GM18507 (cell line): Measurements from ENCODE around the gene SGCA.

Experiments
- DNase-seq: peaks from one replicate; pipeline ENCODE4 v3.0.0; 2011; ENCODE audit warnings: low read depth; ENCODE audit not compliant: insufficient read length; ENCODE audit errors: extremely low spot score
- FAIRE-seq: peaks from 2 replicates; lab custom pipeline; 2011; peaks lifted over from hg19 to GRCh38; lab: Jason Lieb, UNC

The SGCA gene

GRCh38 chr17:50133028-50133768 is 32.6 kb upstream of the SGCA start:
- DNase-seq (no peak), FAIRE-seq (no peak)

- DNase-seq = no peak
- FAIRE-seq = no peak
Measured at GRCh38 chr17:50133769-50134099, 32.1 kb upstream of the SGCA start.

- DNase-seq (no peak), FAIRE-seq (no peak)
Measured at GRCh38 chr17:50134206-50135110, 31.3 kb upstream of the SGCA start.

- FAIRE-seq = no peak
- no peak for DNase-seq
Measured at GRCh38 chr17:50135316-50136095, 30.3 kb upstream of the SGCA start.

GRCh38 chr17:50136096-50136687 is 29.6 kb upstream of the SGCA start:
- DNase-seq = no peak
- FAIRE-seq = no peak

- FAIRE-seq (no peak), DNase-seq (no peak)
Measured at GRCh38 chr17:50137042-50137441, 28.8 kb upstream of the SGCA start.

- no peak for FAIRE-seq
- no peak for DNase-seq
Measured at GRCh38 chr17:50139185-50139783, 26.5 kb upstream of the SGCA start.

GRCh38 chr17:50139950-50140885 is 25.6 kb upstream of the SGCA start:
- FAIRE-seq = peak; percentile 90

GRCh38 chr17:50141026-50141744 is 24.6 kb upstream of the SGCA start:
- no peak for DNase-seq
- FAIRE-seq = no peak

More at GRCh38 chr17:50139950-50140885, 25.6 kb upstream of the SGCA start:
- no peak for DNase-seq

- DNase-seq = no peak
- no peak for FAIRE-seq
Measured at GRCh38 chr17:50141745-50142110, 24.1 kb upstream of the SGCA start.

- DNase-seq (no peak), FAIRE-seq (no peak)
Measured at GRCh38 chr17:50143461-50144176, 22.2 kb upstream of the SGCA start.

- FAIRE-seq = no peak
- no peak for DNase-seq
Measured at GRCh38 chr17:50144355-50144754, 21.4 kb upstream of the SGCA start.

GRCh38 chr17:50144845-50145531 is 20.8 kb upstream of the SGCA start:
- DNase-seq = no peak
- FAIRE-seq = no peak

GRCh38 chr17:50145532-50146229 is 20.1 kb upstream of the SGCA start:
- FAIRE-seq (no peak), DNase-seq (no peak)

GRCh38 chr17:50146230-50146926 is 19.4 kb upstream of the SGCA start:
- DNase-seq (no peak), FAIRE-seq (peak; percentile 5)
